Suprapubic skin (tissue), 3 donors: ENCODE results near the gene NKAIN2.

Experiments used
- CTCF ChIP-seq, 2 donors: fragments of 200-600 bp in 1 of 2; fragments of 450-650 bp in 1 of 2; sonication (generic) in 1 of 2; IDR thresholded peaks; one replicate each; pipeline ENCODE4 v1.5.1; 2016 to 2019; ENCODE audit warnings: antibody characterized with exemption in 2 of 2, mild to moderate bottlenecking in 1 of 2, moderate library complexity in 1 of 2
- POLR2AphosphoS5 ChIP-seq, 3 donors: sonication (generic); formaldehyde crosslinking; IDR thresholded peaks; one replicate each; pipeline ENCODE4 v1.6.1; 2017; ENCODE audit warnings: antibody characterized with exemption in 3 of 3

- TF ChIP-seq CTCF (IDR thresholded peaks at IDR 0.05): no peak
- TF ChIP-seq POLR2AphosphoS5 (IDR thresholded peaks at IDR 0.05): no peak
Observed at GRCh38 chr6:124539096-124539495, 735.4 kb downstream of the NKAIN2 start.
